K562 (cell line): ENCODE data around the gene EPX. TPM values are rescaled to one million over a fixed set of nuclear protein-coding genes. Genes with fewer than 3 reads are reported as not detected.

Source experiments
- ATAC-seq: fragments of 200-7000 bp; cut with Tn5 transposase; 3 replicates; pipeline ENCODE4 v1.9.1; 2020; ENCODE audit warnings: moderate library complexity
- BruUV-seq: library from RNA; stranded (reverse); fragments of 400-500 nt; replicated peaks from 2 replicates; lab custom pipeline; 2021; lab: Mats Ljungman, UMichigan
- CTCF ChIA-PET: fragments of 300-600 bp; formaldehyde crosslinking; extraction: SDS; loops from one replicate; lab custom pipeline; 2021; ENCODE audit warnings: low intra/inter-chr PET ratio; lab: Yijun Ruan, JAX
- POLR2A ChIA-PET: fragments of 300-600, 350-650 bp; sonication (Branson Sonifier 250); formaldehyde crosslinking; extraction: SDS; loops from one replicate; lab custom pipeline; 2021; ENCODE audit warnings: antibody characterized with exemption, inconsistent platforms; lab: Yijun Ruan, JAX
- DNase-seq, 4 experiments: peaks; one replicate each; pipeline versions ENCODE4 v3.0.0 to v3.0.0-alpha.2; 2011 to 2018; ENCODE audit warnings: low spot score in 3 of 4, mixed read lengths in 3 of 4; ENCODE audit errors: extremely low read depth in 1 of 4
- FAIRE-seq: peaks from 2 replicates; lab custom pipeline; 2011; peaks lifted over from hg19 to GRCh38; lab: Jason Lieb, UNC
- H2AFZ ChIP-seq: 2 replicates; pipeline ENCODE4 v1.6.0; 2011; ENCODE audit warnings: low read depth, low read length, control low read depth, inconsistent platforms
- H3K27ac ChIP-seq: fragments of 200-600 bp; 3 replicates; pipeline ENCODE4 v1.8.0; 2011; ENCODE audit warnings: low read depth, mild to moderate bottlenecking, control low read depth, inconsistent platforms, low read length, moderate library complexity, mixed read lengths; ENCODE audit errors: extremely low read depth
- H3K27me3 ChIP-seq, 2 experiments: fragments of 300-600 bp in 1 of 2; 2 replicates in 1 of 2; 3 replicates in 1 of 2; pipeline versions ENCODE4 v1.6.0 to v1.8.0; 2011; ENCODE audit warnings: inconsistent platforms in 2 of 2, low read length in 2 of 2, mild to moderate bottlenecking in 1 of 2, mixed read lengths in 1 of 2, moderate library complexity in 1 of 2; ENCODE audit not compliant: control insufficient read depth in 2 of 2, insufficient read depth in 2 of 2
- H3K36me3 ChIP-seq: fragments of 300-600 bp; 3 replicates; pipeline ENCODE4 v1.8.0; 2011; ENCODE audit warnings: mild to moderate bottlenecking, low read length, inconsistent platforms; ENCODE audit not compliant: control insufficient read depth, insufficient read depth
- H3K4me1 ChIP-seq, 2 experiments: fragments of 200-600 bp in 1 of 2; replicated peaks in 1 of 2; 2 replicates in 1 of 2; 3 replicates in 1 of 2; pipeline versions ENCODE4 v1.5.1 to v1.8.0; 2011; ENCODE audit warnings: inconsistent platforms in 2 of 2, low read length in 2 of 2, mild to moderate bottlenecking in 1 of 2, mixed read lengths in 1 of 2, moderate library complexity in 1 of 2; ENCODE audit not compliant: control insufficient read depth in 2 of 2, insufficient read depth in 2 of 2
- H3K4me2 ChIP-seq: 2 replicates; pipeline ENCODE4 v1.6.1; 2011; ENCODE audit warnings: low read length, control low read depth, inconsistent platforms, mixed read lengths; ENCODE audit not compliant: insufficient read depth
- H3K4me3 ChIP-seq: fragments of 200-600 bp; sonication (generic), shearing (Covaris generic); 2 replicates; pipeline ENCODE4 v1.5.1; 2016; ENCODE audit warnings: control low read depth, inconsistent platforms
- H3K79me2 ChIP-seq: fragments of 200-600 bp; 3 replicates; pipeline ENCODE4 v1.8.0; 2011; ENCODE audit warnings: low read length, inconsistent platforms; ENCODE audit not compliant: control insufficient read depth, insufficient read depth
- H3K9ac ChIP-seq, 2 experiments: 2 replicates each; pipeline versions ENCODE4 v1.6.0 to v1.6.1; 2011; ENCODE audit warnings: low read depth in 2 of 2, low read length in 2 of 2, control low read depth in 1 of 2, inconsistent platforms in 1 of 2, mild to moderate bottlenecking in 1 of 2, mixed read lengths in 1 of 2; ENCODE audit not compliant: insufficient read depth in 1 of 2
- H3K9me1 ChIP-seq: one replicate; pipeline ENCODE4 v1.6.0; 2011; ENCODE audit warnings: inconsistent platforms, mild to moderate bottlenecking, low read length, moderate library complexity; ENCODE audit not compliant: control insufficient read depth, insufficient read depth
- H3K9me3 ChIP-seq: replicated peaks from 2 replicates; pipeline ENCODE4 v1.5.1; 2011; ENCODE audit warnings: low read depth, low read length, inconsistent platforms; ENCODE audit not compliant: control insufficient read depth, insufficient read depth
- H4K20me1 ChIP-seq: replicated peaks from 2 replicates; pipeline ENCODE4 v1.6.1; 2011; ENCODE audit warnings: low read length, inconsistent platforms, mixed read lengths; ENCODE audit not compliant: control insufficient read depth, insufficient read depth
- CBFA2T3 ChIP-seq: fragments of 450-650 bp; IDR thresholded peaks from 2 replicates; pipeline ENCODE4 v1.6.1; 2017
- PHF8 ChIP-seq: fragments of 200-600 bp; sonication (generic); IDR thresholded peaks from 2 replicates; pipeline ENCODE4 v1.6.1; 2012; ENCODE audit warnings: mixed run types, mild to moderate bottlenecking, inconsistent platforms, low read length, moderate library complexity, borderline replicate concordance
- USF1 ChIP-seq: sonication (generic); formaldehyde crosslinking; IDR thresholded peaks from 2 replicates; pipeline ENCODE4 v1.9.0; 2022; ENCODE audit warnings: mild to moderate bottlenecking, missing genetic modification reagents
- ZNF197 ChIP-seq: fragments of 200-800 bp; sonication (Bioruptor generic); IDR thresholded peaks from 2 replicates; pipeline ENCODE4 v1.6.1; 2016; ENCODE audit warnings: low read depth, missing genetic modification characterization, missing compliant biosample characterization
- ZNF318 ChIP-seq, 2 experiments: fragments of 450-650 bp; IDR thresholded peaks; 2 replicates each; pipeline ENCODE4 v1.6.1; 2016; ENCODE audit warnings: mild to moderate bottlenecking in 2 of 2, borderline replicate concordance in 1 of 2, low read depth in 1 of 2, moderate library complexity in 1 of 2
- ZNF639 ChIP-seq, 2 experiments: fragments of 200-800 bp in 1 of 2; sonication (Bioruptor generic) in 1 of 2; sonication (generic) in 1 of 2; formaldehyde crosslinking in 1 of 2; IDR thresholded peaks in 1 of 2; conservative IDR thresholded peaks in 1 of 2; 2 replicates each; pipeline versions ENCODE4 v1.5.0 to v1.6.1; 2016 to 2020; ENCODE audit warnings: missing compliant biosample characterization in 1 of 2, missing genetic modification characterization in 1 of 2, missing genetic modification reagents in 1 of 2
- WGBS: fragments of 100-300 bp; shearing (Covaris generic); methylation state at CpG from one replicate; pipeline ENCODE4 v1.1.6; 2016; ENCODE audit warnings: low coverage, mixed read lengths; ENCODE audit not compliant: insufficient coverage; ENCODE audit errors: missing lambda C conversion rate; 5-methylcytosine and 5-hydroxymethylcytosine counted together
- in situ Hi-C: fragments of 300-500 bp; cut with MboI; formaldehyde crosslinking; loops from 4 replicates; pipeline ENCODE4 v1.15.0; 2018; ENCODE audit warnings: inconsistent platforms, mixed read lengths
- intact Hi-C: fragments of 100-400 bp; cut with micrococcal nuclease; formaldehyde crosslinking; loops from 2 replicates; pipeline ENCODE4 v1.14.2; 2022
- polyA plus RNA-seq, 8 experiments: library from polyadenylated mRNA; depleted of rRNA in 4 of 8; stranded (reverse) in 5 of 8; unstranded in 3 of 8; fragments of >200 nt; fragmentation: Nextera tagmentation in 2 of 8; fragmentation: Illumina TruSeq in 1 of 8; extraction: Ambion mirVana in 2 of 8; extraction: Trizol in 1 of 8; gene quantifications; 2 replicates each; pipeline versions ENCODE4 v1.2.1 to v1.2.3, GENCODE V29; 2011 to 2014; ENCODE audit warnings: inconsistent platforms in 1 of 8, missing spikeins in 1 of 8
- total RNA-seq, 7 experiments: library from RNA; depleted of rRNA in 6 of 7; stranded (reverse); fragments of >200 nt in 6 of 7; fragmentation: Illumina TruSeq in 2 of 7; extraction: Trizol in 2 of 7; gene quantifications; 2 replicates each; pipeline versions ENCODE4 v1.2.1 to v1.2.3, GENCODE V29; 2011 to 2021; ENCODE audit warnings: low replicate concordance in 1 of 7

EPX gene
- total and polyA plus RNA-seq, 9 of the 15 experiments (the other 6 are each of a cell fraction or from before 2014, with no cell fraction given) = 0.07 to 0.33 (median 0.19) TPM; not detected in 3

GRCh38 chr17:58250344-58251011 lies 58.0 kb downstream of the EPX start:
- no peaks in the 10 kb centered on the region for H4K20me1 ChIP-seq
- H3K79me2 ChIP-seq = no peaks in the 10 kb centered on the region
- H3K9me1 ChIP-seq = no peaks in the 10 kb centered on the region
- peak overlapping the region; percentile 97 for H2AFZ ChIP-seq
- ATAC-seq = no peak
- peaks cover 5 to 16% of the 10 kb centered on the region in 2 experiments for H3K4me1 ChIP-seq
- H3K27ac ChIP-seq = no peak overlapping the region
- no TSS peak for BruUV-seq
- in situ Hi-C loops (no loop called here), intact Hi-C loops (loop anchor here (5.0 kb wide), 1 partner anchor 128 kb away; no protein-coding TSS in a partner anchor)
- DNase-seq = no peak
- no peaks in the 10 kb centered on the region; the same call in 1 of the 2 replicates for H3K9me3 ChIP-seq
- ChIA-PET CTCF (no interaction called here), POLR2A (interaction anchor here (0.8 kb wide), 2 partner anchors 14 to 30 kb away, joined by 3 to 4 read pairs; no protein-coding TSS in a partner anchor)
- no peak overlapping the region for H3K4me2 ChIP-seq
- H3K4me3 ChIP-seq = no peak overlapping the region
- H3K27me3 ChIP-seq = peaks cover 0 to 9% of the 10 kb centered on the region in 2 experiments; a peak in 1 of 5 replicates
- no peaks in the 10 kb centered on the region for H3K36me3 ChIP-seq
- 85% methylated on average over 12 of the region's 12 CpGs for WGBS
- H3K9ac ChIP-seq = no peak overlapping the region
- FAIRE-seq = no peak
- 0 out of 2 replicates have a peak, but pooled peaks have one; percentile 24 for TF ChIP-seq USF1 (CRISPR knock-in tag)
- no peak for TF ChIP-seq ZNF639 (CRISPR knock-in tag; conservative IDR thresholded peaks at IDR 0.05 in 1 of 2, IDR thresholded peaks at IDR 0.05 in 1 of 2)
- TF ChIP-seq ZNF197 (CRISPR knock-in tag) = no peak
- TF ChIP-seq ZNF318 (IDR thresholded peaks at IDR 0.05; ENCODE audit: borderline replicate concordance in 1 of 2, low read depth in 1 of 2) = no peak
- no peak for TF ChIP-seq PHF8
- TF ChIP-seq CBFA2T3 = no peak
